ENCODE data around the gene COX17. TPM values are rescaled to one million over a fixed set of nuclear protein-coding genes. Genes with fewer than 3 reads are reported as not detected.

Gene COX17
- polyA plus RNA-seq, 3 donors: 23.0 to 83.6 (median 81.6) TPM

DNA sequence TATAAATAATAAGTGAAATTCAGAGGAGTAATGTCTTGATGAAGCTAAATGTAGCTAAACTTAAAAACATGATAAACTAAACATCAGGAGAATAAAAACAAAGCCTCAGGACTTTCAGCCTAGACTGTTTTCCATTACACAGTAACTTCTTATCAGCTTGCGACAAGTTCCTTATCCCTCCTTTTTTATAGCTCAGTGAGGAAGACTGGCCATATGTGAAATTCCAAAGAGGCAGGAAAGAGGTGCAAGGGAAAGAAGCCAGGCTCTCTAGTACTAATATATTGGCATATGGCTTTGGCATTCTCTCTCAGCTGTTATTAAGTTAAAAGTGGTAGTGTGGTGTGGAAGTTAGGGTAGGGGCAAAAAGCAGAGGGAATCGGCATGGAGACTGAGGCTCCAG lies 4.4 kb downstream of the COX17 start:
- H3K27me3 Mint-ChIP-seq (ENCODE audit: low read depth in 3 of 3): no peaks in the 10 kb centered on the region
- H3K4me1 Mint-ChIP-seq: peaks cover 17% of the 10 kb centered on the region
- H3K4me2 ChIP-seq (replicated peaks; ENCODE audit: extremely low read depth, low read length, poor library complexity, severe bottlenecking): no peak overlapping the region
- no peaks in the 10 kb centered on the region for H3K9me3 ChIP-seq (replicated peaks in 1 of 2; ENCODE audit: control insufficient read depth in 1 of 2, insufficient read depth in 1 of 2, low read length in 2 of 2)
- peaks cover 33% of the 10 kb centered on the region for H3K79me2 ChIP-seq (ENCODE audit: insufficient read depth, low read length)
- 100% methylated on average over 1 of the region's 2 CpGs for WGBS (ENCODE audit: insufficient coverage)
- H3K27ac ChIP-seq (ENCODE audit: low read depth in 1 of 2, low read length in 2 of 2): no peak overlapping the region
- H3K27me3 ChIP-seq (ENCODE audit: control insufficient read depth in 2 of 2, insufficient read depth in 2 of 2, low read length in 2 of 2): no peaks in the 10 kb centered on the region
- no peak overlapping the region for H3K4me3 Mint-ChIP-seq
- H3K27ac Mint-ChIP-seq: no peak overlapping the region
- no peak overlapping the region for H2AFZ ChIP-seq (ENCODE audit: insufficient read depth, low read depth, low read length, poor library complexity, severe bottlenecking)
- no peaks in the 10 kb centered on the region for H3K9me3 Mint-ChIP-seq
- peaks cover 7 to 17% of the 10 kb centered on the region in 2 donors for H3K4me1 ChIP-seq (ENCODE audit: control insufficient read depth in 1 of 2, insufficient read depth in 2 of 2, low read length in 2 of 2)
- H3K36me3 Mint-ChIP-seq: peaks cover 66 to 71% of the 10 kb centered on the region in 2 donors
- peaks cover 69 to 79% of the 10 kb centered on the region in 2 donors for H3K36me3 ChIP-seq (replicated peaks in 1 of 2; ENCODE audit: control insufficient read depth in 1 of 2, insufficient read depth in 2 of 2, low read length in 2 of 2)
- intact Hi-C loops (cut with micrococcal nuclease): loop anchor here in 1 of 2 donors (10.0 kb wide), 1 partner anchor 208 kb away; the partner anchor contains the start of genes POGLUT1 and TMEM39A
- H3K4me3 ChIP-seq (replicated peaks in 1 of 3; ENCODE audit: low read depth in 2 of 3, low read length in 3 of 3): no peak overlapping the region
- no peak overlapping the region for H3K9ac ChIP-seq (ENCODE audit: insufficient read depth, low read length, poor library complexity, severe bottlenecking)
- H4K20me1 ChIP-seq (ENCODE audit: insufficient read depth, low read length): no peaks in the 10 kb centered on the region
- no peak for DNase-seq
- TF ChIP-seq, protein P1, sequence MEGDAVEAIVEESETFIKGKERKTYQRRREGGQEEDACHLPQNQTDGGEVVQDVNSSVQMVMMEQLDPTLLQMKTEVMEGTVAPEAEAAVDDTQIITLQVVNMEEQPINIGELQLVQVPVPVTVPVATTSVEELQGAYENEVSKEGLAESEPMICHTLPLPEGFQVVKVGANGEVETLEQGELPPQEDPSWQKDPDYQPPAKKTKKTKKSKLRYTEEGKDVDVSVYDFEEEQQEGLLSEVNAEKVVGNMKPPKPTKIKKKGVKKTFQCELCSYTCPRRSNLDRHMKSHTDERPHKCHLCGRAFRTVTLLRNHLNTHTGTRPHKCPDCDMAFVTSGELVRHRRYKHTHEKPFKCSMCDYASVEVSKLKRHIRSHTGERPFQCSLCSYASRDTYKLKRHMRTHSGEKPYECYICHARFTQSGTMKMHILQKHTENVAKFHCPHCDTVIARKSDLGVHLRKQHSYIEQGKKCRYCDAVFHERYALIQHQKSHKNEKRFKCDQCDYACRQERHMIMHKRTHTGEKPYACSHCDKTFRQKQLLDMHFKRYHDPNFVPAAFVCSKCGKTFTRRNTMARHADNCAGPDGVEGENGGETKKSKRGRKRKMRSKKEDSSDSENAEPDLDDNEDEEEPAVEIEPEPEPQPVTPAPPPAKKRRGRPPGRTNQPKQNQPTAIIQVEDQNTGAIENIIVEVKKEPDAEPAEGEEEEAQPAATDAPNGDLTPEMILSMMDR (IDR thresholded peaks at IDR 0.05): no peak

DNA sequence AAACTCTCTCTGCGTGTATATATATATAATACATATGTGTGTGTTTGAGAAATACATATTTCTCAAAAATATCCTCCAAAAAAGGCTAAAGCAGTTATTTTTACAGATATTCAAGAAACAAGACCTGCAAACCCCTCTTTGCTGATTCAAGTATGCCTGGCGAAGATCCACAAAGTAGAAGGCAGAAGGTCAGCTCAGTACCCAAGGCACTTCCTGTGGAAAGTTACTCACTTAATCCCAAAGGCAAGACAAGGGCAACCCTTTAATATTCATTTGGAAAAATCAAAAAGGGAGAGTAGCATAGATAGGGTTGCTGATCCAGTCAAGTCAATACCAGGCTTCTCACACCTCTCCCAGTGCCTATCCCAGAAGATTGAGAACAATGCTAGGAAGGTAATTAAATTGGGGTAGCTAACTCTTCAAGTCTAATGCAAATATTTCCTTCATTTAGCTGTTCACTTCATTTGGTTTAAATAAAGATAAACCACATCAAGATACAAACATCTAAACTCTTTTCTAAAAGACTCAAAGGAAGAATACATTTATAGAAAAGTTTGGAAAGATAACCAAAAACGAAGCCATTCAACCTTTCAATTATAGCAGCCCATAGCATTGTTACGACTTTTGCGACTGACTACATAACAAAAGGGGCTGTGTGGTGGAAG lies 7.2 kb downstream of the COX17 start:
- TF ChIP-seq, protein P1 (IDR thresholded peaks at IDR 0.05): no peak
- Histone ChIP-seq H3K9me3 (replicated peaks in 1 of 2; ENCODE audit: control insufficient read depth in 1 of 2, insufficient read depth in 1 of 2, low read length in 2 of 2) (no peaks in the 10 kb centered on the region), H3K79me2 (ENCODE audit: insufficient read depth, low read length) (peaks cover 16% of the 10 kb centered on the region), H4K20me1 (ENCODE audit: insufficient read depth, low read length) (no peaks in the 10 kb centered on the region), H2AFZ (ENCODE audit: insufficient read depth, low read depth, low read length, poor library complexity, severe bottlenecking) (no peak overlapping the region), H3K36me3 (replicated peaks in 1 of 2; ENCODE audit: control insufficient read depth in 1 of 2, insufficient read depth in 2 of 2, low read length in 2 of 2) (peaks cover 73 to 85% of the 10 kb centered on the region in 2 donors), H3K4me2 (replicated peaks; ENCODE audit: extremely low read depth, low read length, poor library complexity, severe bottlenecking) (no peak overlapping the region), H3K4me1 (ENCODE audit: control insufficient read depth in 1 of 2, insufficient read depth in 2 of 2, low read length in 2 of 2) (peaks cover 0 to 1% of the 10 kb centered on the region in 2 donors), H3K27ac (ENCODE audit: low read depth in 1 of 2, low read length in 2 of 2) (peak overlapping the region in 1 of 2 donors; percentile 22), H3K4me3 (replicated peaks in 1 of 3; ENCODE audit: low read depth in 2 of 3, low read length in 3 of 3) (no peak overlapping the region), H3K9ac (ENCODE audit: insufficient read depth, low read length, poor library complexity, severe bottlenecking) (no peak overlapping the region), H3K27me3 (ENCODE audit: control insufficient read depth in 2 of 2, insufficient read depth in 2 of 2, low read length in 2 of 2) (no peaks in the 10 kb centered on the region)
- no peak overlapping the region for H3K4me3 Mint-ChIP-seq
- H3K36me3 Mint-ChIP-seq: peaks cover 71 to 74% of the 10 kb centered on the region in 2 donors
- H3K27me3 Mint-ChIP-seq (ENCODE audit: low read depth in 3 of 3): no peaks in the 10 kb centered on the region
- no peak for DNase-seq
- intact Hi-C loops (cut with micrococcal nuclease): loop anchor here in 1 of 2 donors (10.0 kb wide), 1 partner anchor 205 kb away; the partner anchor contains the start of genes POGLUT1 and TMEM39A
- peaks cover under 1% of the 10 kb centered on the region for H3K4me1 Mint-ChIP-seq
- 100% methylated on average over 1 of the region's 5 CpGs for WGBS (ENCODE audit: insufficient coverage)
- H3K9me3 Mint-ChIP-seq: no peaks in the 10 kb centered on the region
- peak overlapping the region in 1 of 7 donors; percentile 34 for H3K27ac Mint-ChIP-seq
